A549 treated with ZK216348 at 1 μM for 4 hours (cell line): Measurements from ENCODE around the gene ALCAM. TPM values are rescaled to one million over a fixed set of nuclear protein-coding genes. Genes with fewer than 3 reads are reported as not detected.

Experiments used
- total RNA-seq: library from RNA; stranded (reverse); fragments of 200-300 nt; extraction: Qiagen RNA extraction; gene quantifications from 5 replicates; pipeline ENCODE4 v1.2.3, GENCODE V29; 2022; ENCODE audit warnings: low read depth

ALCAM gene
- 53.8 to 90.1 TPM (median 87.7 TPM) in 5 replicates for total RNA-seq

DNA sequence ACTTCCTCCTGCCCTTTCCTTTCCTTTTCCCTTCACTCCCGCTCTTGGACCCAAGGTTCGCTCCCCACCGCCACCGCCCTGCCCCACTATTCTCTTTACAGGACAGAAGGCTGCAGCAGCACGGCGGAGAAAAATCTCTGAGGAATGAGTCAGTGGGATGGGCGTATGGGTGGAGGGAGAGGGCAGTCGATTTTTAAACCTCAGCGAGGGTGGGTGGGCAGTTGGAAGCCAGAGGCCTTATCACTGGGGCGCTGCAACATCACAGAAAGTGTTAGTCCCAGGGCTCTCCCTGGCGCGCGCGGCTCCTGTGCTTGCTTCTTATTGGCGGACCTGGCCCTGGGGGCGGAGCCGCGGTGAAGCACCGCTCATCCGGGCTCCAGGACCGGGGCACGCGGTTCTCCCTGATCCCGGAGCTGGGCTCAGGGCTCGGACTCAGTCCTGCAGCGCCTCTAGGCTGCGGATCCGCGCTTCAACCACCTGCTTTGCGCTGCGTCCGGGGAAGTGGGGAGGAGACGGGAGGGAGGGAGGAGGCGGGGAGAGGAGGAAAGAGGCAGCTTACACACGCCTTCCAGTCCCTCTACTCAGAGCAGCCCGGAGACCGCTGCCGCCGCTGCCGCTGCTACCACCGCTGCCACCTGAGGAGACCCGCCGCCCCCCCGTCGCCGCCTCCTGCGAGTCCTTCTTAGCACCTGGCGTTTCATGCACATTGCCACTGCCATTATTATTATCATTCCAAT, at the start of gene ALCAM:
TSS of gene ALCAM (plus strand) at position 584 of the 737 bp plus-strand sequence.

